ENCODE data around the gene TBC1D3H. TPM values are rescaled to one million over a fixed set of nuclear protein-coding genes. Genes with fewer than 3 reads are reported as not detected.
"Not testable (repeated sequence)": the region's sequence is repeated elsewhere in the genome, so short reads cannot be mapped to it uniquely, and the experiment has no call there.

TBC1D3H gene
- not detected in 2 replicates for total RNA-seq

GRCh38 chr17:36388385-36389245 lies at the start of gene TBC1D3H:
TBC1D3H (minus strand) TSS chr17:36388435; CDS start chr17:36386895, 1,540 bp downstream.
- H3K4me3 ChIP-seq (ENCODE audit: low read depth, low read length): not testable (repeated sequence)

GRCh38 chr17:36428891-36429290 lies 40.7 kb upstream of the TBC1D3H start:
- not testable (repeated sequence) for DNase-seq (ENCODE audit: low read depth); H3K4me3 ChIP-seq (ENCODE audit: low read depth, low read length)

More at GRCh38 chr17:36388385-36389245, at the start of gene TBC1D3H:
- DNase-seq (ENCODE audit: low read depth): not testable (repeated sequence)

- not testable (repeated sequence) for H3K4me3 ChIP-seq (ENCODE audit: low read depth, low read length); DNase-seq (ENCODE audit: low read depth)
These were observed 27.1 kb upstream of the TBC1D3H start for GRCh38 chr17:36415180-36415941.

- DNase-seq (ENCODE audit: low read depth); H3K4me3 ChIP-seq (ENCODE audit: low read depth, low read length): not testable (repeated sequence)
These were observed 2.9 kb upstream of the TBC1D3H start for GRCh38 chr17:36390943-36391645.

DNA sequence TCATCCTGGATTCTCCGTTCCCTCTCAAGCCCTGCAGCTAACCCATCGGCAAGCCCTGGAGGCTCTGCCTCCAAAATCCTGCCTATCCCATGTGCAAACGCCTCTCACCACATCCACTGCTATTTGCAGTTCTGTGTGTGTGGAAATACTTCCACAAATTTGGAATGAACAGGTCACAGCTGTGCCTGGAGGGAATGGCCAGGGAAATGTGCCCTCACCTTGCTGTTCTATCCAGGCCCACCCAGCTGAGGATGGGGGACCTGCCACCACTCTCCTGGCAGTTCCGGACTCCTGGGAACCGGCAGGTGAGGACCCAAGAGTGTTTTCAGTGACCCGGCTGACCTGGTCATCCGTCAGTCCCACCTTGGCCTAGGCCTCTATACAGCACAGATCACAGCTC lies 12.3 kb downstream of the TBC1D3H start:
- not testable (repeated sequence) for DNase-seq (ENCODE audit: low read depth); H3K4me3 ChIP-seq (ENCODE audit: low read depth, low read length)

GRCh38 chr17:36362496-36362895 lies 25.7 kb downstream of the TBC1D3H start:
- not testable (repeated sequence) for DNase-seq (ENCODE audit: low read depth); H3K4me3 ChIP-seq (ENCODE audit: low read depth, low read length)

Other genes starting within 250 kb of the TBC1D3H start
- 4.8 TPM in 1 of 2 replicates, not detected in the other for gene TBC1D3B, start 211.8 kb downstream of the TBC1D3H start, total RNA-seq
- gene CCL3L1, start 191.7 kb downstream of the TBC1D3H start, total RNA-seq: not detected in 2 replicates
- gene CCL4L2, start 177.4 kb downstream of the TBC1D3H start, total RNA-seq: not detected in 2 replicates
- not detected in 2 replicates for gene TBC1D3I, start 123.9 kb downstream of the TBC1D3H start, total RNA-seq
- not detected in 2 replicates for gene TBC1D3G, start 64.6 kb downstream of the TBC1D3H start, total RNA-seq
- gene ZNHIT3, start 98.2 kb upstream of the TBC1D3H start, total RNA-seq: 56.0 and 58.8 TPM in 2 replicates
- 93.3 and 107 TPM in 2 replicates for gene MYO19, start 146.4 kb upstream of the TBC1D3H start, total RNA-seq
- gene PIGW, start 146.6 kb upstream of the TBC1D3H start, total RNA-seq: 6.9 and 12.0 TPM in 2 replicates
- 26.9 and 32.6 TPM in 2 replicates for gene GGNBP2, start 156.5 kb upstream of the TBC1D3H start, total RNA-seq
- gene DHRS11, start 203.4 kb upstream of the TBC1D3H start, total RNA-seq: 13.2 and 14.8 TPM in 2 replicates
- gene MRM1, start 213.1 kb upstream of the TBC1D3H start, total RNA-seq: 9.1 and 13.7 TPM in 2 replicates